GM12891 (cell line): ENCODE measurements around the gene PDIA5.

Experiments used
- SPI1 ChIP-seq: IDR thresholded peaks from 2 replicates; pipeline ENCODE4 v1.6.1; 2011; ENCODE audit warnings: low read depth, low read length, control low read depth
- TAF1 ChIP-seq: IDR thresholded peaks from 2 replicates; pipeline ENCODE4 v1.6.1; 2011; ENCODE audit warnings: low read depth, low read length, control low read depth

DNA sequence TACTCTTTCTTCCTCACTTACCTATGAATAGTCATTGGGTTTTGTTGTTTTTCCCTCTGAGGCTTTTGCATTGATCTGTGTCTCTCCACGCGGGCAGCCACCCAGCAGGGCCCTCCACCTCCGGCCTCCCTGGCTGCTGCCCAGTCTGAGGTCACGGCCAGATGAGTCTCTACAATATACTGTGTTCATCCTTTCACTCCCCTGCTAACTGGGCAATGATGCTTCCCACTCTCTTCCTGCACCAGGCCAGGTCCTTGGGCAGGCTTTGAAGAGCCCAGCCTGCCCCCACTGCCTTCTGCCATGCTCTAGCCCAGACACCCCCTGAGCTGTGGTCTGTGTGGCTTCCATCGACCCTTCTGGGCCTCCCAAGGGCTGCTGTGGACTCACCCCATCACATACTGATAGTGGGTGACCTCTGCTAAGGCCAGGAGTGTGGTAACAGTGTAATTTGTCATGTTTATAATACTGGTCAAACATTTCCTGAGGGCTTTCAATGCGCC is 18.0 kb downstream of the PDIA5 start:
- TF ChIP-seq SPI1 (no peak), TAF1 (no peak)
